HG03558 (cell line): ENCODE measurements around the gene GPRIN3.
"Not testable (repeated sequence)": the region's sequence is repeated elsewhere in the genome, so short reads cannot be mapped to it uniquely, and the experiment has no call there.

ENCODE experiments used
- ATAC-seq: cut with Tn5 transposase; IDR thresholded peaks from one replicate; pipeline ENCODE4 v1.9.1; 2021; ENCODE audit warnings: moderate number of reproducible peaks; ENCODE audit not compliant: unreplicated experiment; ENCODE audit errors: extremely low read depth

GPRIN3 gene

GRCh38 chr4:89222170-89222569 is 85.4 kb downstream of the GPRIN3 start:
- ATAC-seq = no peak

GRCh38 chr4:89221167-89221867 is 86.3 kb downstream of the GPRIN3 start:
- no peak for ATAC-seq

- no peak for ATAC-seq
These were observed 89.0 kb downstream of the GPRIN3 start for GRCh38 chr4:89218587-89218986.

- ATAC-seq = no peak
These were observed 90.0 kb downstream of the GPRIN3 start for GRCh38 chr4:89217604-89218003.

GRCh38 chr4:89216866-89217265 is 90.7 kb downstream of the GPRIN3 start:
- ATAC-seq = no peak

- ATAC-seq = no peak
These were observed 91.2 kb downstream of the GPRIN3 start for GRCh38 chr4:89216422-89216821.

- ATAC-seq = no peak
These were observed 91.9 kb downstream of the GPRIN3 start for GRCh38 chr4:89215736-89216135.

- no peak for ATAC-seq
These were observed 93.3 kb downstream of the GPRIN3 start for GRCh38 chr4:89214308-89214707.

- ATAC-seq = no peak
These were observed 94.3 kb downstream of the GPRIN3 start for GRCh38 chr4:89213382-89213701.

GRCh38 chr4:89212666-89213381 is 94.8 kb downstream of the GPRIN3 start:
- ATAC-seq = no peak

- no peak for ATAC-seq
These were observed 103.0 kb downstream of the GPRIN3 start for GRCh38 chr4:89204624-89205023.

GRCh38 chr4:89203902-89204301 is 103.7 kb downstream of the GPRIN3 start:
- no peak for ATAC-seq

GRCh38 chr4:89199394-89199793 is 108.2 kb downstream of the GPRIN3 start:
- ATAC-seq = not testable (repeated sequence)

- ATAC-seq = no peak
These were observed 109.7 kb downstream of the GPRIN3 start for GRCh38 chr4:89197920-89198319.

- ATAC-seq = no peak
These were observed 110.9 kb downstream of the GPRIN3 start for GRCh38 chr4:89196745-89197144.

GRCh38 chr4:89196056-89196674 is 111.4 kb downstream of the GPRIN3 start:
- no peak for ATAC-seq

- ATAC-seq = no peak
These were observed 113.8 kb downstream of the GPRIN3 start for GRCh38 chr4:89193843-89194242.
